Panc1 (cell line): Measurements from ENCODE around the gene LARP4B. TPM values are rescaled to one million over a fixed set of nuclear protein-coding genes. Genes with fewer than 3 reads are reported as not detected.

Source experiments
- ATAC-seq: fragments of 200-7000 bp; cut with Tn5 transposase; 2 replicates; pipeline ENCODE4 v1.9.1; 2020; ENCODE audit warnings: mild to moderate bottlenecking, moderate library complexity
- BruUV-seq: library from RNA; stranded (reverse); fragments of 400-500 nt; replicated peaks from 2 replicates; lab custom pipeline; 2021; lab: Mats Ljungman, UMichigan
- CTCF ChIA-PET: fragments of 300-600 bp; sonication (Branson Sonifier 250); formaldehyde crosslinking; loops from one replicate; lab custom pipeline; 2022; ENCODE audit warnings: antibody characterized with exemption; lab: Charles Lee
- POLR2A ChIA-PET: fragments of 300-600 bp; sonication (Branson Sonifier 250); formaldehyde crosslinking; loops from one replicate; lab custom pipeline; 2022; ENCODE audit warnings: antibody characterized with exemption; lab: Charles Lee
- DNase-seq: peaks from one replicate; pipeline ENCODE4 v3.0.0-alpha.2; 2010; ENCODE audit warnings: low read depth, low spot score
- H3K27ac ChIP-seq: 2 replicates; pipeline ENCODE4 v1.5.1; 2011; ENCODE audit warnings: mild to moderate bottlenecking, low read length, inconsistent platforms
- H3K27me3 ChIP-seq: fragments of 200-500 bp; sonication (Bioruptor generic); 2 replicates; pipeline ENCODE4 v1.6.0; 2014; ENCODE audit warnings: low read length, inconsistent platforms; ENCODE audit not compliant: control insufficient read depth, insufficient read depth
- H3K36me3 ChIP-seq: fragments of 200-500 bp; sonication (Bioruptor generic); 2 replicates; pipeline ENCODE4 v1.5.1; 2014; ENCODE audit warnings: inconsistent platforms, mild to moderate bottlenecking, low read length, moderate library complexity; ENCODE audit not compliant: control insufficient read depth, insufficient read depth
- H3K4me1 ChIP-seq: 2 replicates; pipeline ENCODE4 v1.5.1; 2011; ENCODE audit warnings: inconsistent platforms, mild to moderate bottlenecking, low read length, moderate library complexity; ENCODE audit not compliant: control insufficient read depth, insufficient read depth
- H3K4me3 ChIP-seq, 2 experiments: 2 replicates each; pipeline ENCODE4 v1.5.1; 2011 to 2012; ENCODE audit warnings: low read depth in 2 of 2, low read length in 2 of 2, mild to moderate bottlenecking in 2 of 2, inconsistent platforms in 1 of 2, moderate library complexity in 1 of 2
- H3K9me3 ChIP-seq: fragments of 200-500 bp; sonication (Bioruptor generic); 2 replicates; pipeline ENCODE4 v1.5.1; 2014; ENCODE audit warnings: low read depth, mild to moderate bottlenecking, inconsistent platforms, low read length, moderate library complexity; ENCODE audit not compliant: control insufficient read depth, insufficient read depth
- CTCF ChIP-seq: fragments of 450-650 bp; IDR thresholded peaks from 2 replicates; pipeline ENCODE4 v1.5.1; 2017; ENCODE audit warnings: mild to moderate bottlenecking
- POLR2AphosphoS5 ChIP-seq: IDR thresholded peaks from 2 replicates; pipeline ENCODE4 v1.6.1; 2012; ENCODE audit warnings: mild to moderate bottlenecking, low read depth, low read length, moderate library complexity
- REST ChIP-seq, 2 experiments: IDR thresholded peaks; 2 replicates each; pipeline ENCODE4 v1.6.1; 2011 to 2012; ENCODE audit warnings: low read depth in 2 of 2, control low read depth in 1 of 2, low read length in 1 of 2, mild to moderate bottlenecking in 1 of 2, moderate library complexity in 1 of 2; ENCODE audit not compliant: insufficient read depth in 1 of 2
- SIN3A ChIP-seq: IDR thresholded peaks from 2 replicates; pipeline ENCODE4 v1.6.1; 2012; ENCODE audit warnings: low read depth, mild to moderate bottlenecking, low read length, moderate library complexity, borderline replicate concordance; ENCODE audit not compliant: insufficient read depth
- TCF7L2 ChIP-seq: IDR thresholded peaks from 2 replicates; pipeline ENCODE4 v1.6.1; 2011; ENCODE audit warnings: mild to moderate bottlenecking, low read depth, low read length, inconsistent platforms
- in situ Hi-C: cut with HindIII; loops from 2 replicates; pipeline ENCODE4 v1.10.0; 2016; ENCODE audit warnings: low sequenced_read_pairs, low pct_unique_long_range_greater_than_20kb
- intact Hi-C: fragments of 100-400 bp; cut with micrococcal nuclease; formaldehyde crosslinking; loops from one replicate; pipeline ENCODE4 v1.10.0; 2022; ENCODE audit not compliant: unreplicated experiment
- total RNA-seq: library from RNA; stranded (reverse); gene quantifications from one replicate; pipeline ENCODE4 v1.2.1, GENCODE V29; 2021; ENCODE audit not compliant: unreplicated experiment

The LARP4B gene
- total RNA-seq, 1 experiment from 2014 or later = 87.0 TPM

GRCh38 chr10:824946-825345 is 106.6 kb downstream of the LARP4B start:
- POLR2A ChIA-PET = no interaction called here
- Histone ChIP-seq H3K27me3 (no peaks in the 10 kb centered on the region), H3K36me3 (peaks cover 11% of the 10 kb centered on the region), H3K4me1 (no peaks in the 10 kb centered on the region), H3K4me3 (no peak overlapping the region), H3K9me3 (no peaks in the 10 kb centered on the region), H3K27ac (no peak overlapping the region)
- no peak for TF ChIP-seq SIN3A
- TF ChIP-seq REST (IDR thresholded peaks at IDR 0.05; ENCODE audit: insufficient read depth in 1 of 2, low read depth in 2 of 2, low read length in 1 of 2) = no peak
- TF ChIP-seq CTCF = no peak
- no peak for TF ChIP-seq TCF7L2
- no peak for TF ChIP-seq POLR2AphosphoS5
- in situ Hi-C loops = no loop called here
- intact Hi-C loops = no loop called here
- BruUV-seq = no TSS peak
- DNase-seq (no peak), ATAC-seq (no peak)
- CTCF ChIA-PET = no interaction called here

- in situ Hi-C loops (no loop called here), intact Hi-C loops (no loop called here)
- Histone ChIP-seq H3K4me1 (no peaks in the 10 kb centered on the region), H3K9me3 (no peaks in the 10 kb centered on the region), H3K27ac (no peak overlapping the region), H3K4me3 (no peak overlapping the region), H3K27me3 (no peaks in the 10 kb centered on the region), H3K36me3 (peaks cover 9% of the 10 kb centered on the region)
- DNase-seq = no peak
- BruUV-seq = no TSS peak
- ChIA-PET CTCF (no interaction called here), POLR2A (no interaction called here)
- TF ChIP-seq SIN3A = no peak
- no peak for TF ChIP-seq POLR2AphosphoS5
- no peak for TF ChIP-seq REST (IDR thresholded peaks at IDR 0.05; ENCODE audit: insufficient read depth in 1 of 2, low read depth in 2 of 2, low read length in 1 of 2)
- no peak for TF ChIP-seq TCF7L2
- no peak for TF ChIP-seq CTCF
- no peak for ATAC-seq
Measured at GRCh38 chr10:824497-824896, 107.0 kb downstream of the LARP4B start.
